Stomach smooth muscle (tissue), 2 donors: ENCODE results near the gene EHBP1L1.

Experiments
- H3K27ac ChIP-seq: one replicate; pipeline ENCODE4 v1.7.0; 2013; ENCODE audit warnings: mild to moderate bottlenecking, low read length, inconsistent platforms
- H3K27me3 ChIP-seq, 2 donors: one replicate each; pipeline ENCODE4 v1.7.0; 2013; ENCODE audit warnings: low read length in 2 of 2; ENCODE audit not compliant: insufficient read depth in 2 of 2, control insufficient read depth in 1 of 2
- H3K36me3 ChIP-seq, 2 donors: one replicate each; pipeline ENCODE4 v1.7.0; 2013; ENCODE audit warnings: low read length in 2 of 2; ENCODE audit not compliant: control insufficient read depth in 2 of 2, insufficient read depth in 2 of 2
- H3K4me1 ChIP-seq: one replicate; pipeline ENCODE4 v1.7.0; 2013; ENCODE audit warnings: low read length; ENCODE audit not compliant: control insufficient read depth, insufficient read depth
- H3K4me3 ChIP-seq, 2 donors: one replicate each; pipeline ENCODE4 v1.7.0; 2013; ENCODE audit warnings: low read length in 2 of 2
- H3K9ac ChIP-seq, 2 donors: one replicate each; pipeline ENCODE4 v1.7.0; 2013; ENCODE audit warnings: low read length in 2 of 2, mild to moderate bottlenecking in 1 of 2
- H3K9me3 ChIP-seq, 2 donors: one replicate each; pipeline ENCODE4 v1.7.0; 2013; ENCODE audit warnings: low read length in 2 of 2; ENCODE audit not compliant: control insufficient read depth in 2 of 2
- donor health status: healthy.
- donor health status: Pancreatic carcinoma.

EHBP1L1 gene

DNA sequence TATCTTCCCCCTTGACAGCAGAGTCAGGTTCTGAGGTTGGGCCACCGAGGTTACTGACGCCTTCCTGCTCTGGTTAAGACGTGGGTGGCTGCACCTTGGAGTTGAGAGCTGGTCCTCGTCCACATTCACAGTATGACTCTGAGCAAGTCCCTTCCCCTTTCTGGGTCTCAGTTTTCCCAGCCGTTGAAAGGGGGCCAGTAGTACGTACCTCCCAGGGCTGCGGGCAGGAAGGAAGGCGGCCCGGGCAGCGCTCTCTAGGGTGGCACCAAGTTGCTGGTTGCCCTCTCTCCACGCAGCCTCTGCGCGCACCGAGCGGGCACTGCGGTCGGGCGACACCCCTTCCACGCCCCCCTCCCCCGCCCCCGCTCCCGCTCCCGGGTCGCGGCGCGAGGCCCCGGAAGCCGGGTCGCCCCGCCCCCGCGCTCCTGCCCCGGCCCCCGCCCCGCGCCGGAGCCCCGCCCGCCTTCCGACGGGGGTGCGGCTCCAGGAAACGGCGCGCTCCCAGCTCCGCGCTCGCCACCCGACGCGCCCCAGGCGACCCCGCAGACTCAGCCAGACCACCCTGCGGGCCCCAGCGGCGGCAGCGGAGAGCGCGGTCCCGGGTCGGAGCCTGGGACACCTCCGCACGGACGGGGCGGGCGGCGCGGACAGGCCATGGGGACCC, at the start of gene EHBP1L1:
EHBP1L1 (plus strand) TSS at position 486 of the 664 bp plus-strand sequence. CDS start 250 bp downstream, outside the sequence.
- no peaks in the 10 kb centered on the region for H3K9me3 ChIP-seq
- peaks cover 22 to 25% of the 10 kb centered on the region in 2 donors for H3K36me3 ChIP-seq
- peaks cover 77% of the 10 kb centered on the region for H3K4me1 ChIP-seq
- H3K27me3 ChIP-seq, result no peaks in the 10 kb centered on the region
- H3K9ac ChIP-seq, result peak within 1 kb of the TSS; percentile 95 to 97
- peak within 1 kb of the TSS; percentile 97 for H3K27ac ChIP-seq
- peak within 1 kb of the TSS; percentile 86 to 96 for H3K4me3 ChIP-seq

DNA sequence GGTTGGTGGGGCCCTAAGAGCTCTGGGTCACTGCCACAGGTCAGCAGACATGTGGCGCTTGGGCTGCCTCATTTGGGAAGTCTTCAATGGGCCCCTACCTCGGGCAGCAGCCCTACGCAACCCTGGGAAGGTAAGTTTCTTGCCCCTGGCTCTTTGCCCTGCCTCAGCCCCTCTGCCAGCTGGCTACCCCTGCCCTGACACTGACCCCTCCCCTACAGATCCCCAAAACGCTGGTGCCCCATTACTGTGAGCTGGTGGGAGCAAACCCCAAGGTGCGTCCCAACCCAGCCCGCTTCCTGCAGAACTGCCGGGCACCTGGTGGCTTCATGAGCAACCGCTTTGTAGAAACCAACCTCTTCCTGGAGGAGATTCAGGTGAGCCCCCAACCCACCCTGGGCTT, 49.1 kb upstream of the EHBP1L1 start:
- Histone ChIP-seq H3K9ac (no peak overlapping the region), H3K4me3 (no peak overlapping the region), H3K27me3 (no peaks in the 10 kb centered on the region), H3K27ac (no peak overlapping the region), H3K36me3 (peaks cover 23 to 31% of the 10 kb centered on the region in 2 donors), H3K9me3 (no peaks in the 10 kb centered on the region), H3K4me1 (peaks cover 27% of the 10 kb centered on the region)

DNA sequence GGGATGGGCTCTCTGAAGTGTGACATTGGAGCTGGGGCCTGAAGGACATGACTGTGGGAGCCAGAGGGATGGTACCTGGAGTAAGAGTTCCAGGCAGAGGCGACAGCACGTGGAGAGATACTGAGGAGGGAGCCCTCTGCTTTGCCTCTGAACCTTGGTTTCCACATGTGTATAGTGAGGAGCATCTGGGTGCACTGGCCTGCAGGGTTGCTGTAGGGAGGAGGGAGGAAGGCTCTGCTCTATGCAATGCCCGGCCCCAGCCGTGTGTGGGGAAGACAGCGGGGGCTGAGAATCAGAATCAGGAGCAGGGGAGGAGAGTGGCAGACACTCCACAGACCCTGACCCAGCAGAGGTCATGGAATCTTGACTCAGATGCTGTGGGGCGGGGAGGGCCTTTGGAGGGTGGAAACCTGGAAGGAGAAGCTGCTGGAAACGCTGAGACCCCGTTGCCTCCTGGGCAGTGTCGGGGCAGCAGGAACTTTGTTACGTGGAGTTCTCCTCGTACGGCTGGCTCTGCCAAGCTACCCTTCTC, 47.0 kb upstream of the EHBP1L1 start:
- H3K27ac ChIP-seq, result no peak overlapping the region
- no peak overlapping the region for H3K4me3 ChIP-seq
- peaks cover 32 to 44% of the 10 kb centered on the region in 2 donors for H3K36me3 ChIP-seq
- H3K4me1 ChIP-seq, result peaks cover 25% of the 10 kb centered on the region
- H3K9ac ChIP-seq, result no peak overlapping the region
- no peaks in the 10 kb centered on the region for H3K9me3 ChIP-seq
- H3K27me3 ChIP-seq, result no peaks in the 10 kb centered on the region

DNA sequence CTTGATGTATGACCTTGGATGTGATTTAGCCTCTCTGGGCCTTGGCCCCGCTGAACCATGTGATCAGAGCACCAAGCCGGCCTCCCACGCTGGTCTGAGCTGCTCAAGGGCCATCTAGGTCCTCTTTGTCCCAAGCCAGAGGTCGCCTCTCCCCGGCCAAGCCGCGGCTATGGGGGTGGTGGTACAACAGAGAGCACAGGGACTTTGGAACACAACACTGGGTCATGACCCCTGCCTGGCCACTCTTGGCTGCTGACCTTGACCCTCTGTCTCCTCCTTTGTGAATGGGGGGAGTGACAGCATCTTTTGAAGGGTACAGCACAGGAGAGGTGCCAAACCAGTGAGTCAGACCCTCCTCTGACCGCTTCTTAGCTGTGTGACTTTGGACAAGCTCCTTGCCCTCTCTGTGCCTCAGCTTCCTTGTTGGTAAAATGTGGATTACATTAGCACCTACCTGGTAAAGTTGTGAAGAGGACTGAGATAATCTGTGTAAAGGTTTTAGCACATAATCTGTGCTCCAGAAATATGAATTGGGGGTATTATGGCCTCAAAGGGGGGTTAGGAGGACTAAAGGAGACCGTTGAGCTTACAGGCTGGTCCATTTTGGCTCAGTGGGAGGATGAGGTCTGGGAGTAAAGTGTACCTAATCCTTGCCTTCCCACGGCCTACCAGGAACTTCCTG, 46.2 kb upstream of the EHBP1L1 start:
- Histone ChIP-seq H3K27ac (no peak overlapping the region), H3K4me1 (peaks cover 21% of the 10 kb centered on the region), H3K4me3 (no peak overlapping the region), H3K9ac (no peak overlapping the region), H3K27me3 (no peaks in the 10 kb centered on the region), H3K9me3 (no peaks in the 10 kb centered on the region), H3K36me3 (peaks cover 32 to 46% of the 10 kb centered on the region in 2 donors)

DNA sequence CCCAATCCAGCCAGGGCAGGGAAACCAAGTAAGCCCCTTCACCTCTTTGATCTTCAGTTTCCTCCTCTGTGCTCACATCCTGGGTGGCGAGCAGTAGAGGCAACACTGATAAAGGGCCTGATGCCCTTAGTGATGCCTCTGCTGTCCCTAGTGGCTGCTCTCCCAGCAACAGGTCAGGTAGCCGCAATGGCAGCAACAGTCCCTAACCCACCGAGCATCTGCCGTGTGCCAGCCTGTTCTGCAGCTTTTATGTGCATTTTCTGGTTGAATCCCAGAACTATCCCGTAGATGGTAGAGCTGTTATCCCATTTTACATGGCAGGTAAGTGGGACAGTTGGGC, 45.7 kb upstream of the EHBP1L1 start:
- Histone ChIP-seq H3K4me1 (peaks cover 21% of the 10 kb centered on the region), H3K9me3 (no peaks in the 10 kb centered on the region), H3K9ac (no peak overlapping the region), H3K4me3 (no peak overlapping the region), H3K36me3 (peaks cover 32 to 48% of the 10 kb centered on the region in 2 donors), H3K27me3 (no peaks in the 10 kb centered on the region), H3K27ac (no peak overlapping the region)

DNA sequence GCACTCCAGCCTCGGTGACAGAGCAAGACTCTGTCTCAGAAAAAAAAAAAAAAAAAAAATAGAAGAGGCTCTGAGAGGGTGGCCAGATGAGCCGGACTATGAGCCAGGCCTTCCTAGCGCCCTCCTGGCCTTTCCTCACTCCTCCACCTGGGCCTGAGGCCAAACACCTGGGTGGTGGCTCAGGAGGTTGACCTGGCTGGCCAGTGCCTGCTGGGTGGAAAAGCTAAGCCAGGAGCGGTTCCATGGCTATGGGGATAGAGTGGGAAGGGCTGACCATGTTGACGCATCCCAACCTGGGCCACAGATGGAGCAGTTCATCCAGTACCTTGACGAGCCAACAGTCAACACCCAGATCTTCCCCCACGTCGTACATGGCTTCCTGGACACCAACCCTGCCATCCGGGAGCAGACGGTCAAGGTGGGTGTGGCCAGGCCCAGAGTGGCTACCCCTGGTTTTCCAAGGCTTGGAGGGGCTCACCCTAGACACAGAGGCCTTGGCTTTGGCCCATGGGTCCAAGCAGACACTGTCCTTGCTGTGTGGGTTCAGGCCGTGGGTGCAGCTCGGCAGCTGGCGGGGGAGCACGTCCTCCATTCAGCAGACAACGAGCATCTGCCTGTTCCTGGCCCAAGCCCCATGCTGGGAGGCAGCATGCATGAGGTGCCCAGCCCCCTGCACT, 43.3 kb upstream of the EHBP1L1 start:
- peaks cover 6% of the 10 kb centered on the region for H3K4me1 ChIP-seq
- no peak overlapping the region for H3K9ac ChIP-seq
- H3K9me3 ChIP-seq, result no peaks in the 10 kb centered on the region
- H3K27me3 ChIP-seq, result no peaks in the 10 kb centered on the region
- H3K36me3 ChIP-seq, result peaks cover 30 to 54% of the 10 kb centered on the region in 2 donors
- no peak overlapping the region for H3K27ac ChIP-seq
- H3K4me3 ChIP-seq, result no peak overlapping the region

DNA sequence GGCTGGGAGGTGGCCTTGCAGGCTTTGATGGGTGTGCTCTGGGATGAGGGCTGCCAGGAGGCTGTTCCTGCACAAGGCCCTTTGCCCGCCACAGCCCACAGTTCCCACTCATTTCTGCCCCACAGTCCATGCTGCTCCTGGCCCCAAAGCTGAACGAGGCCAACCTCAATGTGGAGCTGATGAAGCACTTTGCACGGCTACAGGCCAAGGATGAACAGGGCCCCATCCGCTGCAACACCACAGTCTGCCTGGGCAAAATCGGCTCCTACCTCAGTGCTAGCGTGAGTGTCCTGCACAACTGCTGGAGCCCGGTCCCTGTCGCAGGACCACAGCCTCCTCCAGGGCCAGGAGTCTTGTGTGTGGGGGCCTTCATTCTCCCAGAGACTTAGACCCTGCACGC, 40.8 kb upstream of the EHBP1L1 start:
- H3K36me3 ChIP-seq, result peaks cover 29 to 41% of the 10 kb centered on the region in 2 donors
- H3K4me3 ChIP-seq, result no peak overlapping the region
- H3K9ac ChIP-seq, result no peak overlapping the region
- H3K9me3 ChIP-seq, result no peaks in the 10 kb centered on the region
- H3K27ac ChIP-seq, result no peak overlapping the region
- H3K27me3 ChIP-seq, result no peaks in the 10 kb centered on the region
- peaks cover 10% of the 10 kb centered on the region for H3K4me1 ChIP-seq

DNA sequence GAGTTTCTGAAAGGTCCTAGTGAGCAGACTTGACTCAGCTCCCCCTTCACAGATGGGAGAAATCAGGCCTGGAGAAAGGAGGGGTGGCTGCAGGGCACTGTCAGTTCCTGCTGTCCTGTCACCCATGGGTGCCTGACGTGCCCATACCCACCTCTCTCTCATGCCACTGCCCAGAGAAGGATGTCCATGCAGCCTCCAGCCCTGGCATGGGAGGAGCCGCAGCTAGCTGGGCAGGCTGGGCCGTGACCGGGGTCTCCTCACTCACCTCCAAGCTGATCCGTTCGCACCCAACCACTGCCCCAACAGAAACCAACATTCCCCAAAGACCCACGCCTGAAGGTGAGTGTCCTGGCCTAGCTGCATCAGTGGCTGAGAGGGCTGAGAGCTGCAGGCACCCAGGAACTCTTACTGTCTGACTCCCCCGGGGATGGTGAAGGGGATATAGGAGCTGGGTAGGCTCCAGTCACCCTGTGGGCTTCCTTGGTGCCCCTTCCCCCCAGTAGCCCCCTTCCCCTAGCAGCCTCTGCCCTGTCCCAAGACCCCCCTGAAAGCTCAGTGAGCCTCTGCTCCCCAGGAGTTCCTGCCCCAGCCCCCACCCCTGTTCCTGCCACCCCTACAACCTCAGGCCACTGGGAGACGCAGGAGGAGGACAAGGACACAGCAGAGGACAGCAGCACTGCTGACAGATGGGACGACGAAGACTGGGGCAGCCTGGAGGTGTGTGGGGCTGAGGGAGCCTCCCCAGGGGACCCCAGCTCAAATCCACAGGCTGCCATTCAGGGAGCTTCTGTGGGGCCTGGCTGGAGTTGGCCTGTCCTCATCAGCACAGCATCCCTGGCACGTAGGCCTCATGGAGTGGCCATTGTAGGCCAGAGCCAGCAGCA, 39.2 kb upstream of the EHBP1L1 start:
- Histone ChIP-seq H3K4me1 (peaks cover 25% of the 10 kb centered on the region), H3K27ac (peak overlapping the region; percentile 11), H3K36me3 (peaks cover 15 to 26% of the 10 kb centered on the region in 2 donors)

DNA sequence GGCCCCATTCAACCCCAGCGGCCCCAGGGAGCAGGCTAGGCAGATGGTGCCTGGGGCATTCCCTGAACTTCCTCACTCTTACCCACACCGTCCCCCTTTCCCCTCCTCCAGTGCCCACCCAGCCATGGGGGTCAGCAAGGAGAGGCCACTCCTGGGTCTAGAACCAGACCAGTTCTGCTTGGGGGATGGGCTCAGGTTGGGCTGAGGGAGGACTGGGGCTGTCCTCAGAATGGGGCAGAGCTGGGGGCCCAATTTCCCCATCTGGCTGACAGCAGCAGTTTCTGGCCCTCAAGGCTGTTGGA, 38.6 kb upstream of the EHBP1L1 start:
- no peak overlapping the region for H3K9ac ChIP-seq
- H3K36me3 ChIP-seq, result peaks cover 13 to 23% of the 10 kb centered on the region in 2 donors
- peaks cover 29% of the 10 kb centered on the region for H3K4me1 ChIP-seq
- H3K4me3 ChIP-seq, result no peak overlapping the region
- H3K9me3 ChIP-seq, result no peaks in the 10 kb centered on the region
- H3K27me3 ChIP-seq, result no peaks in the 10 kb centered on the region
- peak overlapping the region; percentile 11 for H3K27ac ChIP-seq

More for the DNA sequence above, 39.2 kb upstream of the EHBP1L1 start:
- no peaks in the 10 kb centered on the region for H3K27me3 ChIP-seq
- no peak overlapping the region for H3K4me3 ChIP-seq
- H3K9ac ChIP-seq, result no peak overlapping the region
- H3K9me3 ChIP-seq, result no peaks in the 10 kb centered on the region

DNA sequence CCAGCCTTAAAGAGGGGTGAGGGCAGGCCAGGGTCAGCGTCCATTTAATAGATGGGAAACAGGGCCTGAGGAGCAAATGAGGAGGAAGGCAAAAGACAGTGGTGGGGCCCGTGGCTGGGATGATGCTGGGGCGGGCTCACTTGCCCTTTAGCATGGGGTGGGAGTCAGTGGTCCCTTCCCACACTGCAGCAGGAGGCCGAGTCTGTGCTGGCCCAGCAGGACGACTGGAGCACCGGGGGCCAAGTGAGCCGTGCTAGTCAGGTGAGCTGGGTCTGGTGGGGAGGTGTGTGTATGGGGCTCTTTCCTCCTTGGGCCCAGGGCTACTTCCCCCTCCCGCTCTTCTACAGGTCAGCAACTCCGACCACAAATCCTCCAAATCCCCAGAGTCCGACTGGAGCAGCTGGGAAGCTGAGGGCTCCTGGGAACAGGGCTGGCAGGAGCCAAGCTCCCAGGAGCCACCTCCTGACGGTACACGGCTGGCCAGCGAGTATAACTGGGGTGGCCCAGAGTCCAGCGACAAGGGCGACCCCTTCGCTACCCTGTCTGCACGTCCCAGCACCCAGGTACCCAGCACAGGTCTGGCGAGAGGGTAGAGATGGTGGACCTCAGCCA, 38.1 kb upstream of the EHBP1L1 start:
- no peak overlapping the region for H3K4me3 ChIP-seq
- H3K9ac ChIP-seq, result no peak overlapping the region
- H3K27ac ChIP-seq, result peak overlapping the region; percentile 11
- H3K4me1 ChIP-seq, result peaks cover 29% of the 10 kb centered on the region
- peaks cover 10 to 21% of the 10 kb centered on the region in 2 donors for H3K36me3 ChIP-seq
- no peaks in the 10 kb centered on the region for H3K9me3 ChIP-seq
- no peaks in the 10 kb centered on the region for H3K27me3 ChIP-seq
